Measurements from ENCODE around the gene IQSEC2.

GRCh38 chrX:53288189-53288588 is 6.8 kb upstream of the IQSEC2 start:
- TF ChIP-seq ZNF580 (tag by site-specific recombination; IDR thresholded peaks at IDR 0.05) (no peak), ZNF175 (tag by site-specific recombination; IDR thresholded peaks at IDR 0.05) (no peak)
